ENCODE data around the gene MS4A10.

DNA sequence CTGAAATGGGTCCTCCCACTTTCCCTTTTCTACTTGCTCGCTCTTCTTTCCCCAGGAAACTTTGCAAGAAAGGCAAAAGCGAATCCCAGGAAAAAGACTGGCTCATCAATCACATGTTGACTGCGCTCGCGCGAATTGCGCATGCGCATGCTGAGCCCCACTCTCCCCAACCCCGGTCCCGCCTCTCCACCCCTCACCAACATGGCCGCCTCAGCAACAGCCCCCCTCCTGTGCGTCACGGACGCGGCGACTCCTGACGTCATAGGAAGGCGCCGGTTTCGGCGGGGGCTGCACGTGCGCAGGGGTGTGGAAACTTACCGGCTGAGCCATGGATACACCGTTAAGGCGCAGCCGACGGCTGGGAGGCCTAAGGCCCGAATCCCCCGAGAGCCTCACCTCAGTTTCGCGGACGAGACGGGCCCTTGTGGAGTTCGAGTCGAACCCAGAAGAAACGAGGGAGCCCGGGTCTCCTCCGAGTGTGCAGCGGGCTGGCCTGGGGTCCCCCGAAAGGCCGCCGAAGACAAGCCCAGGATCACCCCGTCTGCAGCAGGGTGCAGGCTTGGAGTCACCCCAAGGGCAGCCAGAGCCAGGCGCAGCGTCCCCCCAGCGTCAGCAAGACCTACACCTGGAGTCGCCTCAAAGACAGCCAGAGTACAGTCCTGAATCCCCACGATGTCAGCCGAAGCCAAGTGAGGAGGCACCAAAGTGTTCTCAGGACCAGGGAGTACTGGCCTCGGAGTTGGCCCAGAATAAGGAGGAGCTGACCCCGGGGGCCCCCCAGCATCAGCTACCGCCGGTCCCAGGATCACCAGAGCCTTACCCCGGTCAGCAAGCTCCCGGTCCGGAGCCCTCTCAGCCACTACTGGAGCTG is 56.9 kb downstream of the MS4A10 start, which contains the start of gene CCDC86:
- TF ChIP-seq, protein P1, sequence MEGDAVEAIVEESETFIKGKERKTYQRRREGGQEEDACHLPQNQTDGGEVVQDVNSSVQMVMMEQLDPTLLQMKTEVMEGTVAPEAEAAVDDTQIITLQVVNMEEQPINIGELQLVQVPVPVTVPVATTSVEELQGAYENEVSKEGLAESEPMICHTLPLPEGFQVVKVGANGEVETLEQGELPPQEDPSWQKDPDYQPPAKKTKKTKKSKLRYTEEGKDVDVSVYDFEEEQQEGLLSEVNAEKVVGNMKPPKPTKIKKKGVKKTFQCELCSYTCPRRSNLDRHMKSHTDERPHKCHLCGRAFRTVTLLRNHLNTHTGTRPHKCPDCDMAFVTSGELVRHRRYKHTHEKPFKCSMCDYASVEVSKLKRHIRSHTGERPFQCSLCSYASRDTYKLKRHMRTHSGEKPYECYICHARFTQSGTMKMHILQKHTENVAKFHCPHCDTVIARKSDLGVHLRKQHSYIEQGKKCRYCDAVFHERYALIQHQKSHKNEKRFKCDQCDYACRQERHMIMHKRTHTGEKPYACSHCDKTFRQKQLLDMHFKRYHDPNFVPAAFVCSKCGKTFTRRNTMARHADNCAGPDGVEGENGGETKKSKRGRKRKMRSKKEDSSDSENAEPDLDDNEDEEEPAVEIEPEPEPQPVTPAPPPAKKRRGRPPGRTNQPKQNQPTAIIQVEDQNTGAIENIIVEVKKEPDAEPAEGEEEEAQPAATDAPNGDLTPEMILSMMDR (conservative IDR thresholded peaks at IDR 0.05), result no peak
- peak; percentile 62; the same call in 1 of the 2 replicates for TF ChIP-seq ZFX (IDR thresholded peaks at IDR 0.05)

All from C4-2B (cell line).